A673 (cell line): ENCODE measurements around the gene PAPSS2. TPM values are rescaled to one million over a fixed set of nuclear protein-coding genes. Genes with fewer than 3 reads are reported as not detected.

Experiments used
- BruUV-seq: library from RNA; stranded (reverse); fragments of 400-500 nt; replicated peaks from 2 replicates; lab custom pipeline; 2021; lab: Mats Ljungman, UMichigan
- CTCF ChIA-PET: fragments of 300-600 bp; sonication (Branson Sonifier 250); formaldehyde crosslinking; loops from one replicate; lab custom pipeline; 2022; ENCODE audit warnings: antibody characterized with exemption; lab: Charles Lee
- POLR2A ChIA-PET: fragments of 300-600 bp; sonication (Branson Sonifier 250); formaldehyde crosslinking; loops from one replicate; lab custom pipeline; 2022; ENCODE audit warnings: antibody characterized with exemption; ENCODE audit not compliant: low non-redundant PET; lab: Charles Lee
- DNase-seq: peaks from one replicate; pipeline ENCODE4 v3.0.0-alpha.2; 2015; ENCODE audit warnings: low spot score
- H3K27ac ChIP-seq: fragments of 200-600 bp; sonication (generic); 2 replicates; pipeline ENCODE4 v1.5.1; 2016; ENCODE audit warnings: mixed run types, low read depth, mild to moderate bottlenecking, mixed read lengths, antibody characterized with exemption, low read length; ENCODE audit not compliant: poor library complexity, severe bottlenecking
- H3K27me3 ChIP-seq: fragments of 200-600 bp; sonication (generic); replicated peaks from 2 replicates; pipeline ENCODE4 v1.6.1; 2017; ENCODE audit warnings: mixed run types, low read depth, mild to moderate bottlenecking, mixed read lengths, antibody characterized with exemption, low read length; ENCODE audit not compliant: insufficient read depth, poor library complexity
- H3K36me3 ChIP-seq: fragments of 200-600 bp; sonication (generic); 2 replicates; pipeline ENCODE4 v1.6.1; 2016; ENCODE audit warnings: mixed run types, mild to moderate bottlenecking, mixed read lengths, antibody characterized with exemption, low read length; ENCODE audit not compliant: insufficient read depth, poor library complexity, severe bottlenecking
- H3K4me1 ChIP-seq: fragments of 200-600 bp; sonication (generic); 2 replicates; pipeline ENCODE4 v1.6.1; 2017; ENCODE audit warnings: mixed run types, mild to moderate bottlenecking, mixed read lengths, antibody characterized with exemption, low read length; ENCODE audit not compliant: insufficient read depth, poor library complexity, severe bottlenecking
- H3K4me3 ChIP-seq: fragments of 200-600 bp; sonication (generic); 2 replicates; pipeline ENCODE4 v1.5.1; 2016; ENCODE audit warnings: low read depth, mixed run types, mild to moderate bottlenecking, mixed read lengths, low read length; ENCODE audit not compliant: poor library complexity, severe bottlenecking
- H3K9me3 ChIP-seq: fragments of 200-600 bp; sonication (generic); 2 replicates; pipeline ENCODE4 v1.6.1; 2016; ENCODE audit warnings: mixed run types, low read depth, mild to moderate bottlenecking, mixed read lengths, antibody characterized with exemption, low read length; ENCODE audit not compliant: poor library complexity, severe bottlenecking
- EZH2 ChIP-seq: fragments of 200-600 bp; sonication (generic); IDR thresholded peaks from 2 replicates; pipeline ENCODE4 v1.6.1; 2017; ENCODE audit warnings: borderline replicate concordance, low read depth, mild to moderate bottlenecking, mixed read lengths, antibody characterized with exemption, low read length; ENCODE audit not compliant: poor library complexity, severe bottlenecking
- intact Hi-C: fragments of 100-400 bp; cut with micrococcal nuclease; formaldehyde crosslinking; loops from one replicate; pipeline ENCODE4 v1.10.0; 2022; ENCODE audit not compliant: unreplicated experiment
- total RNA-seq: library from RNA; stranded (reverse); gene quantifications from 2 replicates; pipeline ENCODE4 v1.2.3, GENCODE V29; 2021
- TF ChIP-seq, protein P1 (sequence below): fragments of 300-800, 200-600 bp; sonication (generic); conservative IDR thresholded peaks from 2 replicates; pipeline ENCODE4 v1.5.1; 2017; ENCODE audit warnings: low read depth, mild to moderate bottlenecking, antibody characterized with exemption, low read length, moderate library complexity, mixed read lengths

Gene PAPSS2
- total RNA-seq, 1 experiment from 2014 or later: 14.0 TPM

GRCh38 chr10:87622314-87623004 is 37.2 kb upstream of the PAPSS2 start:
- no TSS peak for BruUV-seq
- ChIA-PET CTCF (no interaction called here), POLR2A (no interaction called here)
- Histone ChIP-seq H3K27ac (no peak overlapping the region), H3K4me1 (no peaks in the 10 kb centered on the region), H3K9me3 (no peaks in the 10 kb centered on the region), H3K4me3 (no peak overlapping the region), H3K36me3 (no peaks in the 10 kb centered on the region), H3K27me3 (no peaks in the 10 kb centered on the region)
- TF ChIP-seq EZH2: no peak
- TF ChIP-seq, protein P1, sequence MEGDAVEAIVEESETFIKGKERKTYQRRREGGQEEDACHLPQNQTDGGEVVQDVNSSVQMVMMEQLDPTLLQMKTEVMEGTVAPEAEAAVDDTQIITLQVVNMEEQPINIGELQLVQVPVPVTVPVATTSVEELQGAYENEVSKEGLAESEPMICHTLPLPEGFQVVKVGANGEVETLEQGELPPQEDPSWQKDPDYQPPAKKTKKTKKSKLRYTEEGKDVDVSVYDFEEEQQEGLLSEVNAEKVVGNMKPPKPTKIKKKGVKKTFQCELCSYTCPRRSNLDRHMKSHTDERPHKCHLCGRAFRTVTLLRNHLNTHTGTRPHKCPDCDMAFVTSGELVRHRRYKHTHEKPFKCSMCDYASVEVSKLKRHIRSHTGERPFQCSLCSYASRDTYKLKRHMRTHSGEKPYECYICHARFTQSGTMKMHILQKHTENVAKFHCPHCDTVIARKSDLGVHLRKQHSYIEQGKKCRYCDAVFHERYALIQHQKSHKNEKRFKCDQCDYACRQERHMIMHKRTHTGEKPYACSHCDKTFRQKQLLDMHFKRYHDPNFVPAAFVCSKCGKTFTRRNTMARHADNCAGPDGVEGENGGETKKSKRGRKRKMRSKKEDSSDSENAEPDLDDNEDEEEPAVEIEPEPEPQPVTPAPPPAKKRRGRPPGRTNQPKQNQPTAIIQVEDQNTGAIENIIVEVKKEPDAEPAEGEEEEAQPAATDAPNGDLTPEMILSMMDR: 0 out of 2 replicates have a peak, but pooled peaks have one; percentile 11
- peak; percentile 11 for DNase-seq
- intact Hi-C loops: no loop called here

DNA sequence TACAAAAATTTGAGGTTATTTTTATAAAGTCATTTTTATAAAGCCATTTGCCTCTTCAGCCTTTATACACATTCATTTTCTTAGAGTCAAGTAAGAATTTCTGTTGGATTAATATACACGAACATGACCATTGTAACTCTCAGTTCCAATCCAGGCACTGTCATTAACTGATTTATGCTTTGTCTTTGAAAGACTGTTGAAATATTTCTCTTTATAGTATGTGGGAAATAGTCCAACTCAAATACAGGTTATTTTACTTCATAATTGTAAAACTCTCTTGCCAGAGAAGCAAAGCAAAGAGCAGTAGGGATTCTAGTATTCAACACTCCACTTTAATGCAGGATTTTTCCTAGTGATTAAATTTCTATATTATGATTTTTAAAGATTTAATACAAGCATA is 36.5 kb upstream of the PAPSS2 start:
- ChIA-PET POLR2A (no interaction called here), CTCF (no interaction called here)
- Histone ChIP-seq H3K4me3 (no peak overlapping the region), H3K27ac (no peak overlapping the region), H3K36me3 (no peaks in the 10 kb centered on the region), H3K9me3 (no peaks in the 10 kb centered on the region), H3K4me1 (no peaks in the 10 kb centered on the region), H3K27me3 (no peaks in the 10 kb centered on the region)
- intact Hi-C loops: no loop called here
- no peak for DNase-seq
- TF ChIP-seq, protein P1: no peak
- TF ChIP-seq EZH2: no peak
- no TSS peak for BruUV-seq

- no peak overlapping the region for H3K27ac ChIP-seq
- no peak overlapping the region for H3K4me3 ChIP-seq
- no peak for DNase-seq
- no peaks in the 10 kb centered on the region for H3K9me3 ChIP-seq
- CTCF ChIA-PET: no interaction called here
- H3K27me3 ChIP-seq: no peaks in the 10 kb centered on the region
- POLR2A ChIA-PET: interaction anchor here (0.7 kb wide), 1 partner anchor 14 kb away, joined by 8 read pairs; no protein-coding TSS in a partner anchor
- no peaks in the 10 kb centered on the region for H3K36me3 ChIP-seq
- no TSS peak for BruUV-seq
- TF ChIP-seq, protein P1: no peak
- no peak for TF ChIP-seq EZH2
- intact Hi-C loops: no loop called here
- no peaks in the 10 kb centered on the region for H3K4me1 ChIP-seq
Observed at GRCh38 chr10:87625661-87626060, 34.0 kb upstream of the PAPSS2 start.
